ENCODE data around the gene ATG10.
A peak's percentile ranks its signal among the peaks of the same experiment; 100 is the strongest.

Gene ATG10

DNA sequence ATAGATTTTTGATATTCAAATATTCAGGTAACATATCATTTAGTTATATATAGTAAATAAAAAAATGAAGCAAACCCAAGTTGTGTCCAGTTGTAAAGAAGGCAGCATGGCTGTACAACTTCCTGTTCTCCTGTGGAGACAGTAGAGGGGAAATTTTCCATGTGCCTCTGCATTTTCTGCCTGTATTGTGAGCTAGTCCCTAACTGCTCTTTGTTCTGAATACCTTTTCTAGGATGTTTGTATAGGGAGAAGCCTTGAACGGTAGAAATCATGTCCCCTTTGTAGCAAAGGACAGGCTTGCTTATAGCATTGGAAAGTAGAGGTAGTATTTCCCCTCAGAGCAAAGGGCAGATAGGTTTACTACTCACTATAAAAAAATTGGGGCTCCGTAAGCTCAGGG is 319.6 kb downstream of the ATG10 start:
- in situ Hi-C loops (cut with HindIII; ENCODE audit: low sequenced_read_pairs), result no loop called here
- DNase-seq (ENCODE audit: low read depth, low spot score), result no peak
- TF ChIP-seq, protein P1, sequence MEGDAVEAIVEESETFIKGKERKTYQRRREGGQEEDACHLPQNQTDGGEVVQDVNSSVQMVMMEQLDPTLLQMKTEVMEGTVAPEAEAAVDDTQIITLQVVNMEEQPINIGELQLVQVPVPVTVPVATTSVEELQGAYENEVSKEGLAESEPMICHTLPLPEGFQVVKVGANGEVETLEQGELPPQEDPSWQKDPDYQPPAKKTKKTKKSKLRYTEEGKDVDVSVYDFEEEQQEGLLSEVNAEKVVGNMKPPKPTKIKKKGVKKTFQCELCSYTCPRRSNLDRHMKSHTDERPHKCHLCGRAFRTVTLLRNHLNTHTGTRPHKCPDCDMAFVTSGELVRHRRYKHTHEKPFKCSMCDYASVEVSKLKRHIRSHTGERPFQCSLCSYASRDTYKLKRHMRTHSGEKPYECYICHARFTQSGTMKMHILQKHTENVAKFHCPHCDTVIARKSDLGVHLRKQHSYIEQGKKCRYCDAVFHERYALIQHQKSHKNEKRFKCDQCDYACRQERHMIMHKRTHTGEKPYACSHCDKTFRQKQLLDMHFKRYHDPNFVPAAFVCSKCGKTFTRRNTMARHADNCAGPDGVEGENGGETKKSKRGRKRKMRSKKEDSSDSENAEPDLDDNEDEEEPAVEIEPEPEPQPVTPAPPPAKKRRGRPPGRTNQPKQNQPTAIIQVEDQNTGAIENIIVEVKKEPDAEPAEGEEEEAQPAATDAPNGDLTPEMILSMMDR (IDR thresholded peaks at IDR 0.05; ENCODE audit: low read depth, low read length), result no peak
- no peak overlapping the region for H3K4me3 ChIP-seq (ENCODE audit: low read depth, low read length)

DNA sequence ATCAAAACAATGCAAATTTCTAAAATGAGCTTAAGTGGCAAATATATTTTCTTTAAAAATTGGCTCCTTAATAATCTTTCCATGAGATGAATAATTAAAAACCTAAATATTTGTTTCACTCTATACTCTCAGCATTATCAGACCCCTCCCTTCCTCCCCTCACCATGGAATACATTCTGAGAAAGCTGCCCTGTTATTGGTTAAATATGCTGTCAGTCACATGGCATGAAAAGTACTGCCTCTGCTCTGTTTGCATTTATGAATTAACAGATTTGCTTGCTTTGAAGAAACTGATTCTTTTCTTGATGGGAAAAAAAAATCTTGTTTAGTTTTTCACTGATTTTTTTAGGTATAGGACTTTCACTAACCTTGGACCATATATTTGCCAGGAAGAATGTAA is 323.3 kb downstream of the ATG10 start:
- H3K4me3 ChIP-seq (ENCODE audit: low read depth, low read length), result no peak overlapping the region
- in situ Hi-C loops (cut with HindIII; ENCODE audit: low sequenced_read_pairs), result no loop called here
- TF ChIP-seq, protein P1 (IDR thresholded peaks at IDR 0.05; ENCODE audit: low read depth, low read length), result no peak
- DNase-seq (ENCODE audit: low read depth, low spot score), result peak; percentile 30

DNA sequence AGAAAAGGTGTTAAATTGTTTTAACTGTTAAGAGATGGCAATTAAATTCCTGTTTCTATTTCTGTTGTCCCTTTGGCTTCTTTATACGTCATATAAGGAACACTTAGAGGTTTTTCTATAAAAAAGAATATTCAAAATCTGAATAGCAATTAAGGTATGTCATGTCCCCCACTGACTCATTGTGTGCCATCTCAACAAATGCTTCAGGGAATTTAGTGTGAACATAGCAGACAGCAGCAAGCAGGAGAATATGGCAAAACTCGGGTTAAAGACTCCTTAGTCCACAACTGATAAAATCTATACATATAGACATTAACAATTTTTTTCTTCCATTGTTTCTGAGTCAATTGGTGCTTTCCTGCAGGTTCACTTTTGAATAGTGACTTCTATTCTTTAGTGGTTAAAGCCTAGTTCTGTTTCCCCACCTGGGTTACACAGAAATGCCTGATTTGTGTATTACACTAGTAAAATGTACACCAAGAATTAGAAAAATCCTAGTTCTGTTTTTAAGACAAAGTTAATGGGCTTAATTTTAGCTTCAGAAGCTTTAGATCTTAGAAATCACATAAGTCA is 324.2 kb downstream of the ATG10 start:
- no peak for DNase-seq (ENCODE audit: low read depth, low spot score)
- no peak overlapping the region for H3K4me3 ChIP-seq (ENCODE audit: low read depth, low read length)
- TF ChIP-seq, protein P1 (IDR thresholded peaks at IDR 0.05; ENCODE audit: low read depth, low read length), result no peak
- in situ Hi-C loops (cut with HindIII; ENCODE audit: low sequenced_read_pairs), result no loop called here

DNA sequence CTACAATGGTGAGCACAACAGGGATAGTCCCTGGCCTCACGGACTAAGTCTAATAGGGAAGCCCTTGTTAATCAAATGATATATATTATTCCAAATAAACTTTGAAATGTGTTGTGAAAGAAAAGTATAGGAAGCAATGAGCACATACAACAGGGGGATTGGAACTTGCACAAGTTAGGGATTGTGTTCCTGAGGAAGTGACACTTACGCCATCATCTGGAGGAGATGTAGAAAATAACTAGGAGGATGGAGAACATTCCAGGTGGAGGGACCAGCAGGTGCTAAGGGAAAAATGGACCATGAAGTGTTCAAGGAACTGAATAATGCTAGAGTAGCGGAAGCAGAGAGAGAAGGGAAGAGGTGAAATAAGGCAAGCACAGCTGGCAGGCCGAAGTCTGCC is 325.1 kb downstream of the ATG10 start:
- no peak for DNase-seq (ENCODE audit: low read depth, low spot score)
- TF ChIP-seq, protein P1 (IDR thresholded peaks at IDR 0.05; ENCODE audit: low read depth, low read length), result no peak
- no peak overlapping the region for H3K4me3 ChIP-seq (ENCODE audit: low read depth, low read length)
- in situ Hi-C loops (cut with HindIII; ENCODE audit: low sequenced_read_pairs), result no loop called here

DNA sequence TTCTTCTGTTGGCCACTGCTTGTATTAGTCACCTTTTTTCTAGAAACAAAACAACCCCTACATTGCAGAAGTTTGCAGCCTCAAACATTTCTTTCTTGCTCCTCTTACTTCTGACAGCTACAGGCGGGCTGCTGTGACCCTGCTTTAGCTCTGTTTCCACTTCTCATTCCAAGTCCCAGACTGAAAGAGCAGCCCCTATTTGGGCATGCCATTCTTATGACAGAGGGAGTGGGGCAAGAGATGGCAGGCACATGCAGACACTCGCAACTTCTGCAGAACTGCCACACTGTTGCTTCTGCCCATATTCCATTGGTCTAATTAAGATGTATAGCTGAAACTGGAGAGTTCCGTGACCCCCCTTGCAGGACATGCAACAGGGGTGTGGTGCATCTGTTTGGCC is 325.9 kb downstream of the ATG10 start:
- H3K4me3 ChIP-seq (ENCODE audit: low read depth, low read length), result no peak overlapping the region
- TF ChIP-seq, protein P1 (IDR thresholded peaks at IDR 0.05; ENCODE audit: low read depth, low read length), result no peak
- no peak for DNase-seq (ENCODE audit: low read depth, low spot score)
- in situ Hi-C loops (cut with HindIII; ENCODE audit: low sequenced_read_pairs), result no loop called here

DNA sequence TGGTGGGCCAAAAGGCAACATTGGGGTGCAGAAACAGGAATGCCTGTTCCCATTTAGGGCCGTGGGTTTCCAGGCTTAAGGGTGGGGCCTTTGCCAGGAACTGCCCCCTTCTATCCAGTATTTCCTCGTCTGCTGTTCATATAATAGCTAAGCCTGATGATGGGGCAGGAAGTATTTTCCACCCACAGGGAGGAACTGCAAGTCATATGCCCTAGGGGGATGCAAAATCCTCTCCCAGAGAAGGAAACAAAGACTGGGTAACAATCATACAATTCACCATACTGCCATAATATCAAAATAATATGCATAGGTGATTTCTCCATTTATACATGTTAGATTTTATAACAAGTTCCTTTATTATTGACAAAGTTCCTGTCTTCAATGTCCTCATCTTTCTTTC is 326.8 kb downstream of the ATG10 start:
- in situ Hi-C loops (cut with HindIII; ENCODE audit: low sequenced_read_pairs), result no loop called here
- H3K4me3 ChIP-seq (ENCODE audit: low read depth, low read length), result no peak overlapping the region
- no peak for DNase-seq (ENCODE audit: low read depth, low spot score)
- TF ChIP-seq, protein P1 (IDR thresholded peaks at IDR 0.05; ENCODE audit: low read depth, low read length), result no peak

DNA sequence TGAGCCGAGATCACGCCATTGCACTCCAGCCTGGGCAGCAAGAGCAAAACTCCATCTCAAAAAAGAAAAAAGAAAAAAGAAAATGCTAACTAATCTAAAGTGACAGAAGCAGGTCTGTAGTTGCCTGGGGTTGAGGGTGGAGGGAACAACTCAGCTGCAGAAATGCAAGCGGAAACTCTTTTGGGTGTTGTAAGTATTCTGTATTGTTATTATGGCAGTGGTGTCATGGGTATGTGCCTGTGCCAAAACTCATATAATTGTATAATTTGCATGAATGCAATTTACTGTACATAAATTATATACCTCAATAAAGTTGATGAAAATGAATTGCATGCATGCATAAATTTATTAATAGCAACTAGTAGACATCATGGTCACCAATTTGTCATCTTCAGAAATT is 329.4 kb downstream of the ATG10 start:
- in situ Hi-C loops (cut with HindIII; ENCODE audit: low sequenced_read_pairs), result no loop called here
- TF ChIP-seq, protein P1 (IDR thresholded peaks at IDR 0.05; ENCODE audit: low read depth, low read length), result no peak

More for the DNA sequence above, 329.4 kb downstream of the ATG10 start:
- no peak overlapping the region for H3K4me3 ChIP-seq (ENCODE audit: low read depth, low read length)
- DNase-seq (ENCODE audit: low read depth, low spot score), result no peak

All from astrocyte of the spinal cord (primary cell).